Activated T-cell treated with anti-CD3 and anti-CD28 coated beads, Interleukin-2, amount 50 U/mL, for 1 hour (primary cell): ENCODE results near the gene PARD3.

Experiments
- DNase-seq: peaks from one replicate; pipeline ENCODE4 v3.0.0-alpha.2; 2020

PARD3 gene

DNA sequence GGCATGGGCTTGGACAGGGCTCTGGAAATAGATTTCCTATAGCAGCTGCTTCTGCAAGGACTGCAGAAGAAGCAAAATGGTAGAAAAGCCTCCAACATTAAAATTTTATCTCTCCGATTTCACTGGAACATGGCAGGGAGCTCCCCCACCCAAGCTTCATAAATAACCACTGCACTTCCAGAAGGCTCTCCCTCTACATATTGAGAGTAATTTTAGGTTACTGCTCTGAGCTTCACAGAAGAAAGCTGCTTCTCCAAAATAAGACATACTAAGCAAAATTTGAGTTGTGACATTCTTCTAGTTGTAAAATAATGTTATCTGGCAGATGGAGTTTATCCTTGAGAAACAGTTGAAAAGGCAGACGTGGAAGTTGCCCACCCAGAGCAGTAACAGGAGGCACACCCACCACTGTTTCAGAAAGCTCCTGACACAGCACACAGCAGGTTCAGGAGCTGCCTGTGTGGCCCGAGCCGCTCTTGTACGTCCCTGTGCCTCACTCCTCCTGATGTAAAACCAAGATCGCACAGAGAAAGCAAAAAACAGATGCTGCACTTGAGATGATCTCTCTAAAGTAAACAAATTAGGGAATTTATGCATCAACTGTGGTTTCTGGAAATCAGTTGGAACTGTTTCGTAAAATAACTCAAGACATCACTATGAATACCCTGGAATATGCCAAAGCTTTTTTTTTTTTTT lies 621.0 kb downstream of the PARD3 start:
- no peak for DNase-seq

DNA sequence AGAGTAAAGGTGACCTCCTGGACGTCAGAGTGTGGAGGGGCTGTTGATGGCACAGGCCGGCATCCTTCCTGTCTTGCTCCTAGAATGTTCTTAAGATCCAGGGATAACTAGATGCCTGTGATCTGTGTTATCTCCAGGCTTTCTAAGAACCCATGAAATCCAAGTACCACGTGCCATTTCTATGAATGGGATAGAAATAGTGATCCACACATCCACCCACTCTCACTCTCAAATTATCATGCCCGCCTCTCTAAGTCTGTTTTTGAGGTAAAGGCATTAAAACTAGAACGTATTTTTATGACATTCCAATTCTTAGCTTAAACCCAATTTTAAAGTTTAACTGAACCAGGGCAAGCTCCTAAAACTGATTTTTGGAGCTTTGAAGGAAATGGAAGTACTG lies 622.5 kb downstream of the PARD3 start:
- no peak for DNase-seq

DNA sequence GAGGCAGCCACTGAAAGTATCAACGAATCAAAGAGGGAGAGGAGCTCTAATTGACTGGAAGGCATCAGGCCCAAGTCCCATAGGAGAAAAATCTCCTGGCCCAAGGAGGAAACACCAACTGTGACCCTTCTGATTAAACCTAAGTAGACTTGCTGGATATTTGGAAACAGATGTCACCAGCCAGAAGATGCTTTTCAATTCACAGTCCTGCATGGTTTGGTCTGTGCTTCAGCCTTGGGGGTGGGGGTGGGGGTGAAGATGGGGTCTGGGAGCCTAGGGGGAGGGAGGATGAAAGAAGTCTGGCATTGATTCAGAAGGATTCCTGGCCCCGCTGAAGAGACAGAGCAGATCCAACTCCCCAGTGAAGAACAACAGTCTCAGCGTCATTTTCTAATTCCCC lies 623.7 kb downstream of the PARD3 start:
- no peak for DNase-seq

DNA sequence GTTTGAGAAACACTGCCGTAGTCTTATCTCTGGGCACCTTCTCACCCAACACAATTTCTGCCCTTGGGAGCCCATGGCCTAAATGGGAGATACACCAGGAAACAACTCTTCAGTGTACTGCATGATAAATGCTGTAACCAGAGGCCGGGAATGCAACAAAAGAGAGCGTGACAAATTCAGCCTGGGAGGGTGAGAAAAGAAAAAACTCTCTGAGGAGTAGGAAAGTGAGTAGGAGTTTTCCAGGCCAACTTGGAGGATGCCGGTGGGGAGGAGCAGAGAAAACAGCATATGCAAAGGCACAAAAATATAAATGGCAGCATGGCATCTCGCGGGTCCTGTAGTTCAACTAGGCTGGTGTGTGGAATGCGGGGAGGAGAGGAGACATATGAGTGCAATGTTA lies 624.5 kb downstream of the PARD3 start:
- DNase-seq: no peak

DNA sequence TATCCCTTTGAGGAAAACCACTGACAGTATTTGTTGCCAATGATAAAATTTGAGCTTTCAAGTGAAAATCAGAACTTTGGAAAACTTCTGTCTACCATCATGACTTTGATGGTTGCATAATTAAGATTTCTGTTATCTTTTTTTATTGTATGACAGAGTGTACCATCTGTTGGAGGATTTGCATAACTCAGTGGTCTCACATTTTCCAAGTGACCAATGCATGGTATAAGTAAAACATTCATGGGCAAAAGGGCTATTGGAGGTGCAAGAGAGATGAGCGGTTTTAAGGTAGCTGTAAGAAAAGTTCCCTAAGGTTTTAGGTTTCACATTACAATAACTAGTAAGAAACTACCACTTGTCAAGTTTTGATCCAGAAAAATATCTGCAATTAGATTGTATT lies 625.3 kb downstream of the PARD3 start:
- no peak for DNase-seq

DNA sequence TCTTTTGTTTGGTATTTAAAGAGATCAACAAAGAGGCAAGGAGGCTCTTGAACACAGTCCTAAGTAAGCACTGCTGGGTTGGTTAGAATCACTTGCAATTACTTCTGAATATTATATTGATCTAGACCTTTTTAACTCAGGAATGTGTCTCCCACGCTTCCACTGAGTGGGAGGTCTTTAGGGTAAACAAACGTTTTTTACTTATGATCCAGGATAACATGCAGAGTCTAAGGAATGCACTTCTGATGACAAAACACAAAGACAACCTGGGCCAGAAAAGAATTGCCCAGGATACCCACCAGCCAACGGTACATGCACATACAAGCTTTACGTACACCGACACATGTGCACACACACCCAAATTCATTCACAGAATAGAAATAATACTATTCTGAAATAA lies 626.9 kb downstream of the PARD3 start:
- no peak for DNase-seq

DNA sequence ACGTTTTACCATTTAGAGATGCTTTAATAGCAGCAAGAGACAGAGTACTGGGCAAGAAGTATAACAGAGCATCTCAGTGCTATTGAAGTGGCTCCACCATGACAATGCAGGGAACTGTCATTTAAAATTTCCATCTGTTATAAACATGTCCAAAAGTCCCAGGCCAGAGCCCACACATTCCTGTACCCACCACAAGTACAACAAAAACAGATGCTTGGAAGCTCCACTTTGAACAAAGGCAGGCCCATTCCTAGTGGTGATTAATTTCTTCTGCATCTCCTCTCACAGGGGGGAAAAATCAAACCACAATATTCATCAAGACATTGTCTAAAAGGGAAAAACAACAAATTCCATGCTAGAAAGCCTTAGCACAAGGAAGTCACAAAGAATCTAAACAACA lies 627.9 kb downstream of the PARD3 start:
- DNase-seq: no peak

DNA sequence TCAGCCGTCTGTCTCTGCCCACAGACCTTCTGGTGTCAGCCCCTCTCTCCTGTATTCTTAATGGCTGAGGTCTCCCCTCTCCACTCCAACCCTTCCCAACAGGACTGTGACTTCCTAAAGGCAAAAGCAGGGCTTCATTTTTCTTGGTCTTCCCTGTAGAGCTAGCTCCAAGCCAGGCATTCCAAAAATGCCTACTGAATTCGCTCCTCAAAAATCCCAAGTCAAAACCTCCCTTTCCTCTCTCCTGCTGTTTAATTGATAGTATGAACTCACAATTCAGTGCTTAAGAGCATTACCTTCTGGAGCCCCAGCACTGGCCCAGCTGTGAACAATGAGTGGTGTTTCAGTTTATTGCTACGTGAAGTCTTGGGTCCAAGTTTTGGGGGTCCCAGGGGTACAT lies 628.4 kb downstream of the PARD3 start:
- DNase-seq: no peak

DNA sequence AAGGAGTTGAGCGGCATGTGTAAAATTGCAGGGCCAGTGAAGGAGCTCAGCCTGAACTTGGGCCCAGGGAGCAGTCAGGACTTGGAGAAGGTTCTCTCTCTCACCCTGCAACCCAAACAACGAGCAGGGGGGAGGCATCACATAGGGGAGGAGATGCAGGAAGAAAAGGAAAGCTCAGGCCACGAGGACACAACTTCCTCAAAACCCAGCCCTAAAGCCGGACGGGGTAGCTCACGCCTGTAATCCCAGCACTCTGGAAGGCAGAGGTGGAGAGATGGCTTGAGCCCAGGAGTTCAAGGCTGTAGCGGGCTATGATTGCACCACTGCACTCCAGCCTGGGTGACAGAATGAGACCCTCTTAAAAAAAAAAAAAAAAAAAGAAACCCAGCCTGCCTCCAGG lies 629.1 kb downstream of the PARD3 start:
- DNase-seq: no peak

DNA sequence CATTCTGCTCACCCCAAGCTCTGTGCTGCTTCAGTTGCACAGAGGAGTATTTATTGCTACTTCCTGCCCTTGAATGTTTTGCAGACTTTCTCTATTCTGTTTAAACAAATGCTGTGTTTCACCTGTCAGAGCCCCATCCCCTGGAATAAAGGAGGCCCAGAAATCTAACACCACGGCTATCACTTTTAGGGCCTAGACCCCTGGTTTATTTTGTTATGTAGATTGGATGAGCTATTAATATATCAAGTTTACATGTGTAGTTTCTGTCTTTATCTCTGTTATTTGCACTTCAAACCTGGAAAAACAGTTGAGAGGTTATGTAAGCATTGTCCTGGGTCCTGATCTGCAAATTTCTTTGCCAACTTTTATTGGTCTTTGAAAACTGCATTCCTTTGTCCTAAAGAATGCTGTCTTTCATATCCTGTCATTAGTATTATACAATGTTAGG lies 630.1 kb downstream of the PARD3 start:
- no peak for DNase-seq

DNA sequence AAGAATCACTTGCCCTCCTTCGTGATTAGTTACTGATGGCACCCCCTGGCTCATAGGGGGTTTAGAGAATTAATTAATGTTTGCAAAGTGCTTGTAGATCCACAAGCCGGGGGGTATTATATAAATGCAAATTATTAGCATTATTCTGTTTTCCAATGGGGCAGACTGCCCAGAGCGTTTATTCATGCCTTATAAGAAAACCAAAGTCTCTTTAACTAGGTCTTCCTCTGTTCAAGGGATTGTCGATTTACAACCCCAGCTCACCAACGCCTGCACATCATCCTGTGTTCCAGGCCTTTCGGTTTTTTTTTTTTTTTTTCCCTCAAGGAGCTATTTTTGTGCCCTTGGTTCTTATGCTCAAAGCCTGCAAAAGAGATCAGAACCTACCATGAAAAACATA lies 630.7 kb downstream of the PARD3 start:
- no peak for DNase-seq

DNA sequence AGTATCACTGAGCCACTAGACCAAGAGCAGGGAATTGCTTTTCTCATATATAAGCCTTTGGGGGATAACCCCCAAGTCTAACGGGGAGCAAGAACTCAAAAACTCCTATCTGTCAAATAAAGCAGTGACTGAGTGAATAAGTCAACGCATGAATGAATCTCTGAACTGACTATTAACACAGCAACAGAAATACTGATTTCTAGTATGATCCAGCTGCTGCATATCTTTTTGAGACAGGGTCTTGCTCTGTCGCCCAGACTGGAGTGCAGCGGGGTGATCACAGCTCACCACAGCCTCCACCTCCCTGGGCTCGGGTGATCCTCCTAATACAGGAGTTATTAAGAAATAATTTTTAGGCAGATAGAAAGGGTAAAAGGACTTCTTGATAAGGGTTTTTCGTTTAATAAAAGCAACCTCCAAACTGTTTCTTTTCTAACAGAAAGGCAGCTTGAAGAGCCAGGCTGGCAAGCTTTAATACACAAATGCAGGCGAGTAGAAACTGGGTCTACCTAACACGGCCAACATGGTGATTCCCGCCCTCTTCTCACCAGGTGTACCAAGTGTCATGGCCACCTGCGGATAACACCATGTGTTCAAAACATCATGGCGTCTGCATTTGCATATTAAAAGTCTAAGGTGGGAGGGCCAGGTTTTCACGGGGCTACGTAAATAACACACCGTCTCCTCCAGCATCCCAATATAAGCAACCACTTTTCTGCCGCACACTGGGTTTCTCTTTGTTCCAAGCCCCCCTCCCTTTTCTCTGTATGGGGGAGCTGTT lies 631.9 kb downstream of the PARD3 start:
- no peak for DNase-seq

DNA sequence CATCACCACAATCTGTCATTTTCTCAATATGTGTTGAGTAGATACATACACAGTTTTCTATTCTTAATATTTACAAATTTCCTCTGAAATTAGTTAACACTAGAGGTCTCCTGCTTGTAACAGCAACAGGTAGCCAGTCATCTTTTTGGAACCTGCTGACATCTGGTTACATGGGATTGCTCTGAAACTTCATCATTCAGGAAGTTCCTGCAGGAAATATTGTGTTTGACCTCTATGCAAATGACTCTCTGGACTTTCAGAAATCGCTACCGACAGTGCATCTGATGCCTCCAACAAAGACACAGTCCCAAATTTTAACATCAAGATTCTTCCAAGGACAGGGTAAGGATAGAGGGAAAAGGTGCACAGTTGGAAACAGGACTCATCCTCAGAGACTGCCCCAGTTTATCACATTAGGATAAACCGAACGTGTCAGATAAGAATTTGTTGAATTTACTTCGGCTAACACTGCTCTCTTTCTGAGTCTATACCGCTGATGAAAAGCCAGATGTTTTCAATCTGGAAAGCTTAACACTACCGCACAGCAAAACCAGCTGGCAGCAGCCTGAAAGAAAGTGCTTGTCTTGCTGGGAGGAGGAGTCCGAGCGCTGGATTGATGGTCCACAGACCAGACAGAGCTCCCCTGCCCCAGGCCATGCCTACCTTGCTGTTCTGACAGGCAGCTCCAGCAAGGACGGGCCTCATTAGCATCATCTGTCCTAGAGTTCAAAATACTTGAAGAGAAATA lies 633.4 kb downstream of the PARD3 start:
- DNase-seq: no peak

DNA sequence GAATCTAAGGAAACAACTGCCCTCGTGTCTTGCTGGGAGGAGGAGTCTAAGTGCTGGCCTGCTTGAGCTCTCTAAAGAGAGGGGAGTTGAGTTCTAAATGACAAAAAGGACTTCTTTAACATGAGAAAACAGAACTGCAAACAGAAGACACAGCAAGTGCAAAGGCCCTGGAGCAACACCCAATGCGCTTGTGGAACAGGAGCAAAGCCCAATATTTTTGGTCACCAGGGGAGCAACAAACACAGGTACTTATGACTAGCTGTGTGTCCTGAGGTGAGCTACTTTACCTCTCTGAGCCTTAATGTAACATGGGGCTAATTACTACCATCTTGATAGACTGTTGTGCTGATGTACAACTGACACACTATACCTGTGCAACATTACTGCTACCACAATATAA lies 634.3 kb downstream of the PARD3 start:
- DNase-seq: no peak

DNA sequence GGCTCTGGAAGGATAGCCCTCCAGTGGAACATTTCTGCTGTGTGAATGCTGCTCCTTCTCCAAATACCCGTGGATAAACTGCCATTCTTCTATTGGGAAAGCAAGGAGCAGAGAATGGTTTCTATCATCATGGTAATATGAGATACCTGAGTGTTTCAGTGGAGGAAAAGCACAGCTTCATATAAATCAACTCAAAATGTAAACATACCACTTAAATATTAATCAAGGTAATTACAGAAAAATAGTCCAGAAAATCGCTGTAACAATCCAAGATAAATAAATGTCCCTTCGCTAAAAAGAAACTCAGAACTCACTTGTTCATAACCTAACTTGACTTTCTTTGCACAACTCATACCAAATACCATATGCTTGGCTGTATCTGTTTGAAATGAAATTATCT lies 635.8 kb downstream of the PARD3 start:
- DNase-seq: no peak

DNA sequence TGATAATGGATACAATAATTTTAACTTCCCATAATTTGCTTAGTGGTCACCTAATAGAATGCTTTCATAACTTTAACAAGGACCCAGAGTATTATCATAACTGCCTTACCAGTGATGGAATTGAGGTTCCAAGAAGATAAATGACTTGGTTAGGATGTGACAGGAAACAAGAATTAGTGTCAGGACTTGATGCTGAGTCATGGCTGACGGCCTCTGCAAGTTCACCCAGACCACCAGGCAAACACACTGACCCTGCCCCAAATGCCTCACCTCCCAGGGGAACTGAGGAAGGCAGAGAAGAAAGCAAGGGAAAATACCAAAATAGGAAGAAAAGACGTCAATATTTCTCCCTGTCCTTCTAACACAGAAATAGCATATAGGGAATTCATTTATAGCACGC lies 636.3 kb downstream of the PARD3 start:
- DNase-seq: no peak

DNA sequence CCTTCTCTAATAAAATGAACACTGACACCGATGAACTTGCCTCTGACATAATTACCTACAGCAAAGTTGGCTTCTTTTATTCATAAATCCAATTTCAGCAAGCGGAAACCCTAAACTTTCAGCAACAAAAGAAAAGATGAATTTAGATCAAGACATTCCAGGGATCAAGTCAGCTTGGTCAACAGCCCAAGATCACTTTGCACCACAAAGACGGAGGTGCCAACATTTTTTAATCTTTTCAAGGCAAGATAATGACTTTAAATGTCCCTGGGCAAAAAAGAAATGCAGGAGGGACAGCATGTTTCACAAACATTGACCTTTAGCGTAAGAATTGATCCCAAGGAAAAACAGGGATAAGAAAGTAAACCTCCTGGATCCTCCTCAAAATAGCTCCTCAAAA lies 636.9 kb downstream of the PARD3 start:
- DNase-seq: no peak

DNA sequence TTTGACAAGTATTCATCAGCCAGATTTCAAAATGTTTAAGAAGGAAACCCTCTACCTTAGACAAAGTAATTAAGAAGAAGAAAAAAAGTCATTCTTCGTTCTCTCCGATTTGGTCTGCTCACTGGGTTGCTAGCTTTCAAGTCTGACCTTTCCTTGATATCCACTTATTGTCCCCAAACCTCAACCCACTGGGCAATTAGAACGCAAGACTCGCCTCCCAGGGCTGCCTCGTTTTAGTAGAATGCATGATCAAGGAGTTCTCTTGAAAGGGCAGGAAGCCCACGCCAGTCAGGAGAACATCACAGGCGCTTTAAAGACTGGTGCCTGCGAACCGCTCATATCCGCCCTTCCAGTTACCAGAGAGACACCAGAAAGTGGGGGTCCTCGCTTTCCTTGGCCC lies 637.7 kb downstream of the PARD3 start:
- DNase-seq: no peak

DNA sequence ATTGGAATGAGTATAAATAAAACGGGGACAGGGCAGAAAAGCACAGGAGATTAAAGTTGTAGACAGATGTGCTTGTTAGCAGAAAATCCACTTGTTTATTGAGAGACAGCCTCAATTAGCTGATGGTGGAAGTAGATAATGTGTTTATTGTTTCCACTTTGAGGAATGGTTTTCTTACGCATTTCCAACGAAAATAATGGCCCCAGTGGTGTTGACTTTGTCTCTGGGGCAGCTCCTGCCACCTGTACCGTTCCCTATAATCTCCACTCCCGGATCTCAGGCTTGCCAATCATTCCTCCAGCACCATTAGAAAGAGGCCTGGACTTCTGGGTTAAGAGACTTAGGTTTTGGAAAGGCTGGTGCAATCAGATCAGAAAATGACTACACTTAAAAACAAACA lies 638.7 kb downstream of the PARD3 start:
- DNase-seq: no peak

DNA sequence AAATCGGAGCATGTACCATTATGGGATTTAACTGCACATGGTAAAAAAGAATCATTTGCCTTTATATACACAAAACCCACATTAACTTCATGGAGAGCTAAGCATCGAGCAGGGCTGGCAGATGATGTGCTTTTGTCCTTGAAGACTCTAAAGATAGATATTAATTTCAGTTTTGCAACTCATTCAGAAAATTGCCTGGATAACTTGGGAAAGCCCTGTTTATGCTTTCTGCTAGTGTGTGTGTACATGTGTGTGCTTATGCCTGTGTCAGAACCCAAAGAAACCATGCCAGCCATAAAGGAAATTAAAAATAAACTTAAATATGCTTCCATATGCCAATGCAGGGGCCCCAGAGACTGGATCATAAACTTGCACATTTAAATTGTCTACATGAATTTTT lies 640.0 kb downstream of the PARD3 start:
- no peak for DNase-seq

DNA sequence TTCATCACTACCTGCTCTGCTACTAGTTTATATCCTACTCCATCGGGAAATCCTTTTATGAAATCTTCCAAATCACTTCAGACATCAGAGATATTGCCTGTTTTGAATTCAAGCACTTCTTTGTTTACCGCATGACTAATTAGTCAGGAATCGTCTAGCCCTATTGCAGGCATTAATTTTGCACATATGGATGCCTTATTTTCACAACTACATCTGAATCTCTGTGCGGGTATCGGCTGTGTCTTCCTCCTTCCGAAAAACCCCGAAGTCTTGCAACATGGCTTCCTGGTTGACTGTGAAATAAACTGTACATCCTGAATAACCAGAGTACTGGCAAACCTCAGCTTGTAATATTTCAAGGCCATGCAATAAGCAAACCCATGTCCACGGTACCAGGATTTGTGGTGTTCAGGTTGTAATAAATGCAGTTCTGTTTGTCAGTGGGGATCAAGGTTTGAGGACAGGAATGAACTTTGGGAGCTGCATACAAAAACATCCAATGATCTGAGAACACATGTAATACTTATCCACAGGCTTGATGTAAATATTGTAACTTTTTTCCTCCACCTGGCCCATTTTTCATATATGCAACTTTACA lies 642.1 kb downstream of the PARD3 start:
- DNase-seq: no peak

DNA sequence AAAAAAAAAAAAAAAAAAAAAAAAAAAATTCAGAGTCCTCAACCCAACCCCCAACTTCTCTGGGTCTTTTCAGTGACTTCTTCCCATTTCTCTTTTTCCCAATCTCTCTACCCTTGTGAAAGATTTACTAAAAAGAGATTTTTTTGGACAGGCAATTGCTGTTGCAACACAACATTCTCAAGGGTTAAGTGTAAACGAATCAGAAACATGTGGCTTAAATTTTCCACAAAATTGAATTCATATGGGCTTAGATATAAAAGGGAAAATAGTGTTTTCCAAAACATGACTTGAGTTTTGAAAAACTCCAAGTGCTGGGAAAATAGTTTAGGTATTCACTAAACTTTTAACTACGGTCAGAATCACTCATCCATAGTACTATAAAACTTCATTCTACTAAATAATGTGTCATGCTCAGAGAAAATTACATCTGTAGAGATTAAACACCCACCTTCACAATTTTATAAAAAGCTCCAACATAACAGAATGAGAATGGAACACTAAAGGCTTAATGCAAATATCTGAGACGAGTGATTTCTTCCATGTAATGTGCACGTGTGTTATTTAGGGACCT lies 643.1 kb downstream of the PARD3 start:
- DNase-seq: no peak

DNA sequence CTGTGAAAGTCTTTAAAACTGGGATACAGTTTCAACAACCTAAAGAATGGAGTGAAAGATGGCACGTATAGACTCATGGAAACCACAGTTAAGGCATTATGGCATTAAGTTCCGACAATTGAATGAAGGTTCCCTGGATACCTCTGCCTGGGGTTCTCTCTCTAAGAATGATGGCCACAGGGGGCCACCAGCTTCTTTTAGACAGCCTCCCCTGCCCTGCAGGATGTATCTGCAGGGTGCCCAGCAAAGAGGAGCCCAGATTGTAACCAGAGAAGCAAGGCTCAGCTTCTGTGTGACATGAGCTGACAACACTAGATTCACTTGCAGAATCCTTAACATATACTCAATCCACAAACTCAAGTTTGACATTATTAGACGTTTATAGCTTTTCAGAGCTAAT lies 645.4 kb downstream of the PARD3 start:
- DNase-seq: no peak
